Panc1 (cell line): ENCODE measurements around the gene CBLN1. TPM values are rescaled to one million over a fixed set of nuclear protein-coding genes. Genes with fewer than 3 reads are reported as not detected.

Experiments used
- ATAC-seq: fragments of 200-7000 bp; cut with Tn5 transposase; 2 replicates; pipeline ENCODE4 v1.9.1; 2020; ENCODE audit warnings: mild to moderate bottlenecking, moderate library complexity
- BruUV-seq: library from RNA; stranded (reverse); fragments of 400-500 nt; replicated peaks from 2 replicates; lab custom pipeline; 2021; lab: Mats Ljungman, UMichigan
- CTCF ChIA-PET: fragments of 300-600 bp; sonication (Branson Sonifier 250); formaldehyde crosslinking; loops from one replicate; lab custom pipeline; 2022; ENCODE audit warnings: antibody characterized with exemption; lab: Charles Lee
- POLR2A ChIA-PET: fragments of 300-600 bp; sonication (Branson Sonifier 250); formaldehyde crosslinking; loops from one replicate; lab custom pipeline; 2022; ENCODE audit warnings: antibody characterized with exemption; lab: Charles Lee
- DNase-seq: peaks from one replicate; pipeline ENCODE4 v3.0.0-alpha.2; 2010; ENCODE audit warnings: low read depth, low spot score
- H3K27ac ChIP-seq: 2 replicates; pipeline ENCODE4 v1.5.1; 2011; ENCODE audit warnings: mild to moderate bottlenecking, low read length, inconsistent platforms
- H3K27me3 ChIP-seq: fragments of 200-500 bp; sonication (Bioruptor generic); 2 replicates; pipeline ENCODE4 v1.6.0; 2014; ENCODE audit warnings: low read length, inconsistent platforms; ENCODE audit not compliant: control insufficient read depth, insufficient read depth
- H3K36me3 ChIP-seq: fragments of 200-500 bp; sonication (Bioruptor generic); 2 replicates; pipeline ENCODE4 v1.5.1; 2014; ENCODE audit warnings: inconsistent platforms, mild to moderate bottlenecking, low read length, moderate library complexity; ENCODE audit not compliant: control insufficient read depth, insufficient read depth
- H3K4me1 ChIP-seq: 2 replicates; pipeline ENCODE4 v1.5.1; 2011; ENCODE audit warnings: inconsistent platforms, mild to moderate bottlenecking, low read length, moderate library complexity; ENCODE audit not compliant: control insufficient read depth, insufficient read depth
- H3K4me3 ChIP-seq, 2 experiments: 2 replicates each; pipeline ENCODE4 v1.5.1; 2011 to 2012; ENCODE audit warnings: low read depth in 2 of 2, low read length in 2 of 2, mild to moderate bottlenecking in 2 of 2, inconsistent platforms in 1 of 2, moderate library complexity in 1 of 2
- H3K9me3 ChIP-seq: fragments of 200-500 bp; sonication (Bioruptor generic); 2 replicates; pipeline ENCODE4 v1.5.1; 2014; ENCODE audit warnings: low read depth, mild to moderate bottlenecking, inconsistent platforms, low read length, moderate library complexity; ENCODE audit not compliant: control insufficient read depth, insufficient read depth
- CTCF ChIP-seq: fragments of 450-650 bp; IDR thresholded peaks from 2 replicates; pipeline ENCODE4 v1.5.1; 2017; ENCODE audit warnings: mild to moderate bottlenecking
- POLR2AphosphoS5 ChIP-seq: IDR thresholded peaks from 2 replicates; pipeline ENCODE4 v1.6.1; 2012; ENCODE audit warnings: mild to moderate bottlenecking, low read depth, low read length, moderate library complexity
- SIN3A ChIP-seq: IDR thresholded peaks from 2 replicates; pipeline ENCODE4 v1.6.1; 2012; ENCODE audit warnings: low read depth, mild to moderate bottlenecking, low read length, moderate library complexity, borderline replicate concordance; ENCODE audit not compliant: insufficient read depth
- TCF7L2 ChIP-seq: IDR thresholded peaks from 2 replicates; pipeline ENCODE4 v1.6.1; 2011; ENCODE audit warnings: mild to moderate bottlenecking, low read depth, low read length, inconsistent platforms
- in situ Hi-C: cut with HindIII; loops from 2 replicates; pipeline ENCODE4 v1.10.0; 2016; ENCODE audit warnings: low sequenced_read_pairs, low pct_unique_long_range_greater_than_20kb
- intact Hi-C: fragments of 100-400 bp; cut with micrococcal nuclease; formaldehyde crosslinking; loops from one replicate; pipeline ENCODE4 v1.10.0; 2022; ENCODE audit not compliant: unreplicated experiment
- total RNA-seq: library from RNA; stranded (reverse); gene quantifications from one replicate; pipeline ENCODE4 v1.2.1, GENCODE V29; 2021; ENCODE audit not compliant: unreplicated experiment
- TF ChIP-seq, protein P1 (sequence below), 2 experiments: IDR thresholded peaks; 2 replicates each; pipeline ENCODE4 v1.6.1; 2011 to 2012; ENCODE audit warnings: low read depth in 2 of 2, control low read depth in 1 of 2, low read length in 1 of 2, mild to moderate bottlenecking in 1 of 2, moderate library complexity in 1 of 2; ENCODE audit not compliant: insufficient read depth in 1 of 2

CBLN1 gene
- total RNA-seq, 1 experiment from 2014 or later, result not detected

GRCh38 chr16:49311823-49312222 lies 30.2 kb upstream of the CBLN1 start:
- Histone ChIP-seq H3K27ac (no peak overlapping the region), H3K4me1 (no peaks in the 10 kb centered on the region), H3K27me3 (no peaks in the 10 kb centered on the region), H3K36me3 (no peaks in the 10 kb centered on the region), H3K9me3 (no peaks in the 10 kb centered on the region), H3K4me3 (no peak overlapping the region)
- no peak for ATAC-seq
- intact Hi-C loops (no loop called here), in situ Hi-C loops (no loop called here)
- POLR2A ChIA-PET, result no interaction called here
- DNase-seq, result no peak
- CTCF ChIA-PET, result no interaction called here
- TF ChIP-seq POLR2AphosphoS5 (no peak), SIN3A (no peak), TCF7L2 (no peak), CTCF (no peak)
- TF ChIP-seq, protein P1, sequence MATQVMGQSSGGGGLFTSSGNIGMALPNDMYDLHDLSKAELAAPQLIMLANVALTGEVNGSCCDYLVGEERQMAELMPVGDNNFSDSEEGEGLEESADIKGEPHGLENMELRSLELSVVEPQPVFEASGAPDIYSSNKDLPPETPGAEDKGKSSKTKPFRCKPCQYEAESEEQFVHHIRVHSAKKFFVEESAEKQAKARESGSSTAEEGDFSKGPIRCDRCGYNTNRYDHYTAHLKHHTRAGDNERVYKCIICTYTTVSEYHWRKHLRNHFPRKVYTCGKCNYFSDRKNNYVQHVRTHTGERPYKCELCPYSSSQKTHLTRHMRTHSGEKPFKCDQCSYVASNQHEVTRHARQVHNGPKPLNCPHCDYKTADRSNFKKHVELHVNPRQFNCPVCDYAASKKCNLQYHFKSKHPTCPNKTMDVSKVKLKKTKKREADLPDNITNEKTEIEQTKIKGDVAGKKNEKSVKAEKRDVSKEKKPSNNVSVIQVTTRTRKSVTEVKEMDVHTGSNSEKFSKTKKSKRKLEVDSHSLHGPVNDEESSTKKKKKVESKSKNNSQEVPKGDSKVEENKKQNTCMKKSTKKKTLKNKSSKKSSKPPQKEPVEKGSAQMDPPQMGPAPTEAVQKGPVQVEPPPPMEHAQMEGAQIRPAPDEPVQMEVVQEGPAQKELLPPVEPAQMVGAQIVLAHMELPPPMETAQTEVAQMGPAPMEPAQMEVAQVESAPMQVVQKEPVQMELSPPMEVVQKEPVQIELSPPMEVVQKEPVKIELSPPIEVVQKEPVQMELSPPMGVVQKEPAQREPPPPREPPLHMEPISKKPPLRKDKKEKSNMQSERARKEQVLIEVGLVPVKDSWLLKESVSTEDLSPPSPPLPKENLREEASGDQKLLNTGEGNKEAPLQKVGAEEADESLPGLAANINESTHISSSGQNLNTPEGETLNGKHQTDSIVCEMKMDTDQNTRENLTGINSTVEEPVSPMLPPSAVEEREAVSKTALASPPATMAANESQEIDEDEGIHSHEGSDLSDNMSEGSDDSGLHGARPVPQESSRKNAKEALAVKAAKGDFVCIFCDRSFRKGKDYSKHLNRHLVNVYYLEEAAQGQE (IDR thresholded peaks at IDR 0.05; ENCODE audit: insufficient read depth in 1 of 2, low read depth in 2 of 2, low read length in 1 of 2), result no peak
- BruUV-seq, result no TSS peak

DNA sequence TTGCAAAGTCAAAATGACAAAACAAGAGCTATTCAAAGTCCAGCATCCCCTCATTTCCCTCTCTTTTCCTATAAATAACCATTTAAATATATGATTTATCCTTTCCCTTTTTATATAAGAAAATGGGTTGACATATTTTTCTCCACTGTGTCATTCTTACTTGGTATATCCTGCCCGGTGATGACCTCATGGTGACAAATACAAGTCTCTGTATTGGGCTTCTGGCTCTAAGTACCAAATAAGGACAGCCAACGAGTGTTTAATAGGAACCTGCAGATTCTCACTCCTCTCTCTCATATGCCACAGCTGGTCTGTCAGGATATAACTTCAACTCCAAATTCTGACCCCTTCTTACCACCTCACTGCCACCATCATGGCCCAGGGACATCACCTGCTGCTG lies 25.5 kb upstream of the CBLN1 start:
- in situ Hi-C loops, result no loop called here
- no peaks in the 10 kb centered on the region for H3K4me1 ChIP-seq
- POLR2A ChIA-PET, result no interaction called here
- H3K27me3 ChIP-seq, result no peaks in the 10 kb centered on the region; the same call in 1 of the 2 replicates
- no peaks in the 10 kb centered on the region for H3K9me3 ChIP-seq
- intact Hi-C loops, result no loop called here
- DNase-seq, result no peak
- no peaks in the 10 kb centered on the region for H3K36me3 ChIP-seq
- no peak overlapping the region for H3K27ac ChIP-seq
- H3K4me3 ChIP-seq, result no peak overlapping the region
- CTCF ChIA-PET, result no interaction called here
- TF ChIP-seq POLR2AphosphoS5 (no peak), SIN3A (no peak), TCF7L2 (no peak)
- ATAC-seq, result no peak
- no TSS peak for BruUV-seq

DNA sequence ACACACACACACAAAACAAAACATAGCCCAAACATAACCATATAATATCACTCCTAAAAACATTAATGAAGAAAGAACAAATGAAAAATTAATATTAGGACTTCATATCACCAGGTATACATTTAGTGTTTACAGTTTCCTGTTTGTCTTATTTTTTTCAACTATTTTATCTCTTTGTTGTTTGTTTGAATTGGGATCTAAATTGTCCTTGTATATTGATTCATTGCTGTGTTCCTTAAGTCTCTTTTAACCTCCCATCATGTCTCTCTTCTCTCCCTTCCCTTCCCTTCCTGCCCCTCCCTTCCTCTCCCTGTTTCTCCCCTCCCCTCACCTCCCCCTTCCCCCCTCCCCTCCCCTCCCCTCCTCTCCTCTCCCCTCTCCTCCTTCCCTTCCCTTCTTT lies 23.8 kb upstream of the CBLN1 start:
- H3K4me3 ChIP-seq, result no peak overlapping the region
- H3K4me1 ChIP-seq, result no peaks in the 10 kb centered on the region
- intact Hi-C loops (no loop called here), in situ Hi-C loops (no loop called here)
- H3K9me3 ChIP-seq, result no peaks in the 10 kb centered on the region
- no peak for DNase-seq
- ChIA-PET POLR2A (no interaction called here), CTCF (no interaction called here)
- TF ChIP-seq TCF7L2 (no peak), POLR2AphosphoS5 (no peak), CTCF (no peak), SIN3A (no peak)
- TF ChIP-seq, protein P1 (IDR thresholded peaks at IDR 0.05; ENCODE audit: insufficient read depth in 1 of 2, low read depth in 2 of 2, low read length in 1 of 2), result no peak
- no peaks in the 10 kb centered on the region; the same call in 1 of the 2 replicates for H3K27me3 ChIP-seq
- no TSS peak for BruUV-seq
- H3K27ac ChIP-seq, result no peak overlapping the region
- no peak for ATAC-seq
- no peaks in the 10 kb centered on the region for H3K36me3 ChIP-seq
